ENCODE data around the gene KSR2. TPM values are rescaled to one million over a fixed set of nuclear protein-coding genes. Genes with fewer than 3 reads are reported as not detected.

The KSR2 gene
- total and polyA plus RNA-seq, 2 of the 4 experiments (the other 2 are of a cell fraction): not detected

DNA sequence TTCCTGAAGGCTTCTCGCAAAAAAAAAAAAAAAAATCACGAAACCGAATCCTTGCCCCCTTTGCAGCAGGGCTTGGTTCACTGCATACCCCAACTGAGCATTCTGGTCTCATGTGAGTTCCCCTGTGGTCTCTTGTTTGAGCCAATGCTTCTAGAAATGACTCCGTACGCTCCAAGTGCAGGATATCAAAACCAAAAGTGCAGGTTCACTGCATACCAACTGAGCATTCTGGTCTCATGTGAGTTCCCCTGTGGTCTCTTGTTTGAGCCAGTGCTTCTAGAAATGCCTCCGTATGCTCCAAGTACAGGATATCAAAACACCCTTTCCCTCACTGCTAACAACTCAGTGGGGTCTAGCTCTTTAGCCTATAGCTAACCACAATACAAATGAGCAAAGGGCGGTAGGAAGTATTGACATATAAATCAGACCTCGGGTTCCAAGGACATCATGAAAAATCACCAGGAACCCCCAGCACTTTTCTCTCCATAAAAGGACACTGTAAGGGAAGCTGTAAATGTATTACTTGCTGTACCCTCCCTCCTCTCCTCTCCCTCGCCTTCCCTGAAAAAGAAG lies 401.1 kb downstream of the KSR2 start:
- no peak for TF ChIP-seq NFE2L2 (IDR thresholded peaks at IDR 0.05; ENCODE audit: low read depth, low read length)
- TF ChIP-seq CEBPB (IDR thresholded peaks at IDR 0.05; ENCODE audit: low read depth, low read length): no peak
- TF ChIP-seq BHLHE40 (IDR thresholded peaks at IDR 0.05; ENCODE audit: low read depth, low read length): no peak
- no peak for TF ChIP-seq MXI1 (IDR thresholded peaks at IDR 0.05; ENCODE audit: borderline replicate concordance, low read depth, low read length)
- TF ChIP-seq CHD1 (IDR thresholded peaks at IDR 0.05; ENCODE audit: low read depth, low read length): no peak
- TF ChIP-seq, protein P1, sequence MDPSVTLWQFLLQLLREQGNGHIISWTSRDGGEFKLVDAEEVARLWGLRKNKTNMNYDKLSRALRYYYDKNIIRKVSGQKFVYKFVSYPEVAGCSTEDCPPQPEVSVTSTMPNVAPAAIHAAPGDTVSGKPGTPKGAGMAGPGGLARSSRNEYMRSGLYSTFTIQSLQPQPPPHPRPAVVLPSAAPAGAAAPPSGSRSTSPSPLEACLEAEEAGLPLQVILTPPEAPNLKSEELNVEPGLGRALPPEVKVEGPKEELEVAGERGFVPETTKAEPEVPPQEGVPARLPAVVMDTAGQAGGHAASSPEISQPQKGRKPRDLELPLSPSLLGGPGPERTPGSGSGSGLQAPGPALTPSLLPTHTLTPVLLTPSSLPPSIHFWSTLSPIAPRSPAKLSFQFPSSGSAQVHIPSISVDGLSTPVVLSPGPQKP (IDR thresholded peaks at IDR 0.05; ENCODE audit: borderline replicate concordance, low read depth, low read length): no peak
- TF ChIP-seq, protein P2, sequence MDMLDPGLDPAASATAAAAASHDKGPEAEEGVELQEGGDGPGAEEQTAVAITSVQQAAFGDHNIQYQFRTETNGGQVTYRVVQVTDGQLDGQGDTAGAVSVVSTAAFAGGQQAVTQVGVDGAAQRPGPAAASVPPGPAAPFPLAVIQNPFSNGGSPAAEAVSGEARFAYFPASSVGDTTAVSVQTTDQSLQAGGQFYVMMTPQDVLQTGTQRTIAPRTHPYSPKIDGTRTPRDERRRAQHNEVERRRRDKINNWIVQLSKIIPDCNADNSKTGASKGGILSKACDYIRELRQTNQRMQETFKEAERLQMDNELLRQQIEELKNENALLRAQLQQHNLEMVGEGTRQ (IDR thresholded peaks at IDR 0.05; ENCODE audit: low read depth, low read length): no peak
- TF ChIP-seq, protein P3, sequence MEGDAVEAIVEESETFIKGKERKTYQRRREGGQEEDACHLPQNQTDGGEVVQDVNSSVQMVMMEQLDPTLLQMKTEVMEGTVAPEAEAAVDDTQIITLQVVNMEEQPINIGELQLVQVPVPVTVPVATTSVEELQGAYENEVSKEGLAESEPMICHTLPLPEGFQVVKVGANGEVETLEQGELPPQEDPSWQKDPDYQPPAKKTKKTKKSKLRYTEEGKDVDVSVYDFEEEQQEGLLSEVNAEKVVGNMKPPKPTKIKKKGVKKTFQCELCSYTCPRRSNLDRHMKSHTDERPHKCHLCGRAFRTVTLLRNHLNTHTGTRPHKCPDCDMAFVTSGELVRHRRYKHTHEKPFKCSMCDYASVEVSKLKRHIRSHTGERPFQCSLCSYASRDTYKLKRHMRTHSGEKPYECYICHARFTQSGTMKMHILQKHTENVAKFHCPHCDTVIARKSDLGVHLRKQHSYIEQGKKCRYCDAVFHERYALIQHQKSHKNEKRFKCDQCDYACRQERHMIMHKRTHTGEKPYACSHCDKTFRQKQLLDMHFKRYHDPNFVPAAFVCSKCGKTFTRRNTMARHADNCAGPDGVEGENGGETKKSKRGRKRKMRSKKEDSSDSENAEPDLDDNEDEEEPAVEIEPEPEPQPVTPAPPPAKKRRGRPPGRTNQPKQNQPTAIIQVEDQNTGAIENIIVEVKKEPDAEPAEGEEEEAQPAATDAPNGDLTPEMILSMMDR (conservative IDR thresholded peaks at IDR 0.05; ENCODE audit: low read depth, low read length): no peak
- TF ChIP-seq SMC3 (IDR thresholded peaks at IDR 0.05; ENCODE audit: low read depth, low read length): no peak
- no peak for TF ChIP-seq RCOR1 (IDR thresholded peaks at IDR 0.05; ENCODE audit: insufficient replicate concordance, low read length)
- TF ChIP-seq RFX5 (IDR thresholded peaks at IDR 0.05; ENCODE audit: low read depth, low read length): no peak
- no peak for TF ChIP-seq RAD21 (IDR thresholded peaks at IDR 0.05; ENCODE audit: low read length)
- Histone ChIP-seq H2AFZ (replicated peaks; ENCODE audit: low read length, poor library complexity) (no peak overlapping the region), H3K9ac (ENCODE audit: low read depth, low read length) (no peak overlapping the region), H3K14ac (replicated peaks; ENCODE audit: low read depth, low read length) (no peak overlapping the region), H4K20me1 (ENCODE audit: insufficient read depth, low read length) (no peaks in the 10 kb centered on the region), H3K9me3 (ENCODE audit: control insufficient read depth, insufficient read depth, low read length) (peaks cover 36% of the 10 kb centered on the region), H3K4me2 (ENCODE audit: low read depth, low read length) (no peak overlapping the region), H3K9me1 (ENCODE audit: insufficient read depth, low read length) (no peaks in the 10 kb centered on the region), H3K27ac (ENCODE audit: insufficient read depth, low read length) (no peak overlapping the region), H2BK5ac (ENCODE audit: low read depth, low read length, poor library complexity, severe bottlenecking) (no peak overlapping the region), H2AK9ac (replicated peaks; ENCODE audit: low read depth, low read length, poor library complexity) (no peak overlapping the region), H4K5ac (ENCODE audit: low read depth, low read length) (no peak overlapping the region), H3K4ac (ENCODE audit: low read depth, low read length) (no peak overlapping the region), H3K56ac (ENCODE audit: extremely low read depth, insufficient read depth, low read length) (no peak overlapping the region), H3K27me3 (ENCODE audit: control insufficient read depth, insufficient read depth, low read length) (no peaks in the 10 kb centered on the region), H3K18ac (ENCODE audit: low read depth, low read length) (no peak overlapping the region), H2BK120ac (ENCODE audit: low read depth, low read length) (no peak overlapping the region), H3K36me3 (ENCODE audit: control insufficient read depth, insufficient read depth, low read length) (no peaks in the 10 kb centered on the region), H2BK20ac (ENCODE audit: low read depth, low read length) (no peak overlapping the region), H3K4me1 (ENCODE audit: control insufficient read depth, insufficient read depth, low read length) (no peaks in the 10 kb centered on the region), H3K79me1 (ENCODE audit: low read depth in 1 of 2, low read length in 2 of 2) (no peaks in the 10 kb centered on the region), H4K8ac (ENCODE audit: low read depth in 2 of 2, low read length in 2 of 2) (no peak overlapping the region), H3K4me3 (ENCODE audit: insufficient read depth, low read depth, low read length) (no peak overlapping the region), H4K91ac (ENCODE audit: insufficient read depth, low read depth, low read length) (no peak overlapping the region), H2AK5ac (ENCODE audit: low read depth, low read length) (no peak overlapping the region), H2BK15ac (ENCODE audit: low read depth, low read length) (no peak overlapping the region), H3K23ac (ENCODE audit: low read depth, low read length) (no peak overlapping the region)
- dilution Hi-C loops (cut with HindIII; ENCODE audit: low sequenced_read_pairs, unreplicated experiment): no loop called here
- CTCF ChIA-PET: no interaction called here
- no peak for DNase-seq
- no CpG with 5 or more reads among the region's 9 CpGs for WGBS, 2 experiments (ENCODE audit: extremely low coverage in 2 of 2, insufficient read length in 1 of 2)
- in situ Hi-C loops (cut with MboI; ENCODE audit: low sequenced_read_pairs): no loop called here
- intact Hi-C loops (cut with micrococcal nuclease): no loop called here
- ATAC-seq (ENCODE audit: low read depth): no peak
- POLR2A ChIA-PET (ENCODE audit: unreplicated experiment): no interaction called here
- BruUV-seq (replicated peaks): no TSS peak

Measured in IMR-90 (cell line).